Epithelial cell of esophagus (primary cell): ENCODE measurements around the gene PWWP2B.

Source experiments
- DNase-seq: peaks from one replicate; pipeline ENCODE4 v3.0.0; 2010; ENCODE audit warnings: low read depth
- H3K4me3 ChIP-seq: 2 replicates; pipeline ENCODE4 v1.5.1; 2011; ENCODE audit warnings: mild to moderate bottlenecking, low read length, control low read depth
- CTCF ChIP-seq: IDR thresholded peaks from 2 replicates; pipeline ENCODE4 v1.5.1; 2011; ENCODE audit warnings: low read depth, mild to moderate bottlenecking, low read length, control low read depth, inconsistent platforms; ENCODE audit not compliant: insufficient read depth; ENCODE audit errors: missing control alignments

Gene PWWP2B

GRCh38 chr10:132425757-132426155 lies 28.8 kb downstream of the PWWP2B start:
- no peak for TF ChIP-seq CTCF
- DNase-seq: no peak

GRCh38 chr10:132427006-132427771 lies 30.2 kb downstream of the PWWP2B start:
- H3K4me3 ChIP-seq: no peak overlapping the region
- no peak for DNase-seq
- TF ChIP-seq CTCF: no peak

More at GRCh38 chr10:132425757-132426155, 28.8 kb downstream of the PWWP2B start:
- no peak overlapping the region for H3K4me3 ChIP-seq

GRCh38 chr10:132427939-132428367 lies 31.0 kb downstream of the PWWP2B start:
- H3K4me3 ChIP-seq: no peak overlapping the region
- no peak for TF ChIP-seq CTCF
- DNase-seq: no peak

GRCh38 chr10:132428486-132428995 lies 31.5 kb downstream of the PWWP2B start:
- H3K4me3 ChIP-seq: no peak overlapping the region
- DNase-seq: no peak
- TF ChIP-seq CTCF: no peak

- no peak for DNase-seq
- no peak for TF ChIP-seq CTCF
- H3K4me3 ChIP-seq: no peak overlapping the region
These were observed 32.6 kb downstream of the PWWP2B start for GRCh38 chr10:132429281-132430230.

GRCh38 chr10:132430231-132430743 lies 33.3 kb downstream of the PWWP2B start:
- TF ChIP-seq CTCF: no peak
- no peak overlapping the region for H3K4me3 ChIP-seq
- DNase-seq: no peak
